Sigmoid colon (tissue), 4 donors: ENCODE measurements around the gene PRKCA.

Experiments
- CTCF ChIP-seq, 4 experiments: fragments of 450-650 bp in 3 of 4; fragments of 200-600 bp in 1 of 4; IDR thresholded peaks; one replicate each; pipeline ENCODE4 v1.5.1; 2016 to 2019; ENCODE audit warnings: antibody characterized with exemption in 4 of 4, mild to moderate bottlenecking in 3 of 4, moderate library complexity in 2 of 4
- EP300 ChIP-seq, 4 donors: sonication (generic); formaldehyde crosslinking; IDR thresholded peaks; one replicate each; pipeline ENCODE4 v1.6.1; 2017; ENCODE audit warnings: antibody characterized with exemption in 4 of 4
- POLR2A ChIP-seq, 2 donors: fragments of 450-650 bp; IDR thresholded peaks; one replicate each; pipeline ENCODE4 v1.6.1; 2016; ENCODE audit warnings: antibody characterized with exemption in 2 of 2, mild to moderate bottlenecking in 2 of 2, moderate library complexity in 2 of 2
- POLR2AphosphoS5 ChIP-seq, 4 donors: sonication (generic); formaldehyde crosslinking; IDR thresholded peaks; one replicate each; pipeline ENCODE4 v1.6.1; 2017; ENCODE audit warnings: antibody characterized with exemption in 4 of 4

- TF ChIP-seq CTCF (IDR thresholded peaks at IDR 0.05) (no peak), POLR2A (IDR thresholded peaks at IDR 0.05) (no peak), EP300 (IDR thresholded peaks at IDR 0.05) (no peak), POLR2AphosphoS5 (IDR thresholded peaks at IDR 0.05) (no peak)
Observed at GRCh38 chr17:66814570-66814969, 512.2 kb downstream of the PRKCA start.
